Activated naive CD4-positive, alpha-beta T cell treated with anti-CD3 and anti-CD28 coated beads, Interleukin-2, amount 50 U/mL, for 72 hours (primary cell): ENCODE data around the gene SCO2. TPM values are rescaled to one million over a fixed set of nuclear protein-coding genes. Genes with fewer than 3 reads are reported as not detected.

Source experiments
- ATAC-seq, 2 donors: fragments of 150-1000 bp; cut with Tn5 transposase; 2 replicates each; pipeline ENCODE4 v1.10.0; 2021; ENCODE audit warnings: mild to moderate bottlenecking in 2 of 2, moderate library complexity in 2 of 2
- DNase-seq, 2 donors: peaks; one replicate each; pipeline ENCODE4 v3.0.0; 2021 to 2022; ENCODE audit warnings: low spot score in 2 of 2
- H3K27ac Mint-ChIP-seq, 2 donors: one replicate each; pipeline ENCODE4 v1.8.0; 2022; ENCODE audit warnings: mild to moderate bottlenecking in 2 of 2, mixed read lengths in 2 of 2
- H3K36me3 Mint-ChIP-seq, 2 donors: one replicate each; pipeline ENCODE4 v1.8.0; 2022; ENCODE audit warnings: mixed read lengths in 2 of 2
- H3K9me3 Mint-ChIP-seq, 2 donors: one replicate each; pipeline ENCODE4 v1.8.0; 2022; ENCODE audit warnings: mixed read lengths in 2 of 2
- total RNA-seq, 2 donors: library from RNA; stranded (reverse); gene quantifications; one replicate each; pipeline ENCODE4 v1.2.3, GENCODE V29; 2022

Gene SCO2
- total RNA-seq, 2 donors from 2014 or later, result 4.8 TPM; not detected in 1

GRCh38 chr22:50502628-50503474, 22.5 kb downstream of the SCO2 start:
- DNase-seq (no peak), ATAC-seq (no peak)
- H3K27ac Mint-ChIP-seq, result no peak overlapping the region
- no peaks in the 10 kb centered on the region for H3K9me3 Mint-ChIP-seq
- H3K36me3 Mint-ChIP-seq, result peaks cover 6 to 8% of the 10 kb centered on the region in 2 donors

DNA sequence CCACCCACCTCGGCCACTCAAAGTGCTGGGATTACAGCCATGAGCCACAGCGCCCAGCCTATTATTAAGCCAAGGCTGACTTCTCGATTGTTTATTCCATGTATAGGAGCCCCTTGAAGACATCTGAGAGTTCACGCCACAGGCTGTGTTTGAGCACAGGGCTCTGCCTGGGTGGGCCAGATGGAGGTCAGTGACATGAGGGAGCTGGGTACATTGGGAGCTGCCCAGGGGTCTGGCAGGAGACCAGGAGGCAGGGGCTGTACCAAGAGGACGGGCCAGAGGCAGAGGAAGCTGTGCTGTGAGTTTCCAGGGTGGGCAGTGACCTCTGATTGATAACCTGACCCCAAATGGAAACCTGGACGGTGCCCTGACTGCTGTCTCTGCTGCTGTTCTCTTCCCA, 23.3 kb downstream of the SCO2 start:
- H3K36me3 Mint-ChIP-seq, result peaks cover 2 to 4% of the 10 kb centered on the region in 2 donors
- ATAC-seq, result no peak
- no peak overlapping the region for H3K27ac Mint-ChIP-seq
- no peaks in the 10 kb centered on the region for H3K9me3 Mint-ChIP-seq
- no peak for DNase-seq

DNA sequence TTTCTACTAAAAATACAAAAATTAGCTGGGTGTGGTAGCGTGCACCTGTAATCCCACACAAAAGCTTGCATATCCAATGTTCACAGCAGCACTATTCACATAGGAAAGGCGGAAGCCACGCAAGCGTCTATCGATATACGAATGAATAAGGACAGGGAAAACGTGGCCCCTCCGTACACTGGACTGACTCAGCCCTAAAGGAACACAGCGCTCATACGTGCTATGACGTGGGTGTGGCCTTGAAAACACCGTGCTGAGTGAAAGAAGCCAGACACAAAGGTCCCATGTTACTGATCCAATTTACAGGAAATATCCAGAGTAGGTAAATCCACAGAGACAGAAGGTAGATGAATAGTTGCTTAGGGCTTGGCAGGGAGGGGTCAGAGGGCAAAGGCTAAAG, 24.9 kb downstream of the SCO2 start:
- H3K9me3 Mint-ChIP-seq, result no peaks in the 10 kb centered on the region
- H3K27ac Mint-ChIP-seq, result no peak overlapping the region
- ATAC-seq (no peak), DNase-seq (no peak)
- H3K36me3 Mint-ChIP-seq, result no peaks in the 10 kb centered on the region

GRCh38 chr22:50498322-50498890, 27.0 kb downstream of the SCO2 start:
- ATAC-seq (peak; percentile 91), DNase-seq (peak in 1 of 2 donors; percentile 74)
- no peaks in the 10 kb centered on the region for H3K36me3 Mint-ChIP-seq
- peak overlapping the region in 1 of 2 donors; percentile 50 for H3K27ac Mint-ChIP-seq
- H3K9me3 Mint-ChIP-seq, result no peaks in the 10 kb centered on the region

DNA sequence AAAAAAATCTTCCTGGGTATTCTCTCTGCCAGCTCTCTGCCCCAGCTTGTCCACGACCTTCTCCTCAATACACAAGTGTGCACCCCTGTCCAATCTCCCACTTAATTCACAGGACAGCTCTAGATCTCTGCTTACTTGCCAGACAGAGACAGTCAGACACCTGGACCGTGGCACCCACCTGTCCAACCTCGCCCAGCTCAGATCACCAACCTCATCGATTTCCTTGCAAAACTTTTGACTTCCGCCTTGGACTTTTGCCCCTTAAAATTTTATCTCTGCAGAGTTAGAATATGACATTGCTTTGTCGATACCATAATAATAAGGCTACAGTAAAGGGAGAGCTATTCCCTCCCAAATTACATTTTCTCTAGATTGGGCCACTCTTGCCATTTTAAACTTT, 28.3 kb downstream of the SCO2 start:
- ATAC-seq (no peak), DNase-seq (no peak)
- Mint-ChIP-seq H3K27ac (no peak overlapping the region), H3K9me3 (no peaks in the 10 kb centered on the region), H3K36me3 (no peaks in the 10 kb centered on the region)

DNA sequence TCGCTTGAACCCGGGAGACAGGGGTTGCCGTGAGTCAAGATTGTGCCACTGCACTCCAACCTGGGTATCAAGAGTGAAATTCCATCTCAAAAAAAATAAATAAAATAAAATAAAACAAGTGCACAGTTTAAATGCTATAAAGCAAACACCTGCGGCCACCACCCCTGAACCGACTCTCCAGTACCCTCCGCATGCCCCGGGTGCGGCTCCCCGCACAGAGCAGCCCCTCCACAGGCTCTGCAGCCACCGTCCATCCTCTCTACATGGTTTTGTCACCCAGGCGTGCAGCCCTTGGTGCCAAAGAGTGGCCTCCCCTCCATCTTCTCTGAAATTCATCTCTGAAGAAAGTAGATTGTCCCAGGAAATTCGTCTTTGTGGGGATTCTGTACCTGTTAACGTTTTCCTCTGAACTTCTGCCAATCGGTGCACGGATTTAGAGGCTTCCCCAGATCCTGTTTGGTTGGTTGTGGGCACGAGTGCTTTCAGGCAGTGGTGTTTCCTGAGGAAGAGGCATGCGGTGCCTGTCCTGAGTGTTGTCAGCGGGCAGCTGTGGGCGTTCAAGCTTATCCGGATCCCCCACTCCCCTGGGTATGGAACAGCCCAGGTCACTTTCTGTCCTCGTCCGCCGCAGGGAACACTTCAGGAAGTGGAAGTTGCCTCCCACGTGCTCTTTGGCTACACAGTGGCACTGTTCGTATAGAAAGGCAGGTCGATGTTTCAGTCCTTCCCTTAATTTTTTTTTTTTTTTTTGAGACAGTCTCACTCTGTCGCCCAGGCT, 34.7 kb downstream of the SCO2 start:
- no peaks in the 10 kb centered on the region for H3K9me3 Mint-ChIP-seq
- peak; percentile 29 to 77 for ATAC-seq
- H3K27ac Mint-ChIP-seq, result peak overlapping the region; percentile 16 to 62
- no peaks in the 10 kb centered on the region for H3K36me3 Mint-ChIP-seq
- DNase-seq, result no peak

GRCh38 chr22:50489363-50490243, 35.8 kb downstream of the SCO2 start:
- no peak for ATAC-seq
- Mint-ChIP-seq H3K9me3 (no peaks in the 10 kb centered on the region), H3K36me3 (no peaks in the 10 kb centered on the region), H3K27ac (no peak overlapping the region)
- no peak for DNase-seq

- ATAC-seq (no peak), DNase-seq (no peak)
- no peaks in the 10 kb centered on the region for H3K36me3 Mint-ChIP-seq
- H3K9me3 Mint-ChIP-seq, result no peaks in the 10 kb centered on the region
- no peak overlapping the region for H3K27ac Mint-ChIP-seq
These were observed 36.5 kb downstream of the SCO2 start for GRCh38 chr22:50488886-50489285.

- ATAC-seq, result no peak
- H3K36me3 Mint-ChIP-seq, result no peaks in the 10 kb centered on the region
- H3K9me3 Mint-ChIP-seq, result no peaks in the 10 kb centered on the region
- DNase-seq, result no peak
- H3K27ac Mint-ChIP-seq, result no peak overlapping the region
These were observed 37.3 kb downstream of the SCO2 start for GRCh38 chr22:50488006-50488677.

DNA sequence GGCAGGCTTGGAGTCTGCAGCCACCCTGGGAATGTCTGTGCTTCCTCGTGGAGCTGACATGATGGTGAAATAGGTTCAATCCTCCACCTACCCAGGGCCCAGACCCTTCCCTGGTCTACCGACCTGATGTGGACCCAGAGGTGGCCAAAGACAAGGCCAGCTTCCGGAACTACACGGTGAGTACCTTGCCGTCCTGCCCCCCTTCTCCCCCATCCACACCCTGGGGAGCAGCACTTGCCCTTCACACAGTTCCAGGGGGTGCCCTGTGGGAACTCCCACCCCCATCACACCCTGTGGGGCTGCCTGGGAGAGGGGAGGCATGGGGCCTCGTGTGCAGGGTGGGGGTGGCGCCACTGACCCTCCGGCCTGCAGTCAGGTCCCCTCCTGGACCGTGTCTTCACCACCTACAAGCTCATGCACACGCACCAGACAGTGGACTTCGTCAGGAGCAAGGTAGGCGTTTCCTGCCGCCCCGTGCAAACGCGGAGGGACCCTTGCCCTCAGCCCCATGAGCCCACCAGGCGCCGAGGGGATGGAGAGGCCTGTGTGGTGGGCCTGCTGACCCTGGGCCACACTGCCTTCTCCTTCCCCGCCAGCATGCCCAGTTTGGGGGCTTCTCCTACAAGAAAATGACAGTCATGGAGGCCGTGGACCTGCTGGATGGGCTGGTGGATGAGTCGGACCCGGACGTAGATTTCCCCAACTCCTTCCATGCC, 38.0 kb downstream of the SCO2 start:
- Mint-ChIP-seq H3K9me3 (no peaks in the 10 kb centered on the region), H3K27ac (no peak overlapping the region), H3K36me3 (no peaks in the 10 kb centered on the region)
- DNase-seq (no peak), ATAC-seq (peak in 1 of 2 donors; percentile 18)

GRCh38 chr22:50486561-50487289, 38.7 kb downstream of the SCO2 start, which contains the start of gene MIOX:
Gene MIOX (plus strand): TSS chr22:50486859. CDS start chr22:50486898, 39 bp downstream.
- Mint-ChIP-seq H3K36me3 (no peaks in the 10 kb centered on the region), H3K9me3 (no peaks in the 10 kb centered on the region), H3K27ac (no peak within 1 kb of the TSS)
- no peak for ATAC-seq
- DNase-seq, result no peak

- Mint-ChIP-seq H3K27ac (peak overlapping the region in 1 of 2 donors; percentile 47), H3K36me3 (no peaks in the 10 kb centered on the region), H3K9me3 (no peaks in the 10 kb centered on the region)
- no peak for DNase-seq
- ATAC-seq, result no peak
These were observed 39.9 kb downstream of the SCO2 start for GRCh38 chr22:50485221-50486131.

DNA sequence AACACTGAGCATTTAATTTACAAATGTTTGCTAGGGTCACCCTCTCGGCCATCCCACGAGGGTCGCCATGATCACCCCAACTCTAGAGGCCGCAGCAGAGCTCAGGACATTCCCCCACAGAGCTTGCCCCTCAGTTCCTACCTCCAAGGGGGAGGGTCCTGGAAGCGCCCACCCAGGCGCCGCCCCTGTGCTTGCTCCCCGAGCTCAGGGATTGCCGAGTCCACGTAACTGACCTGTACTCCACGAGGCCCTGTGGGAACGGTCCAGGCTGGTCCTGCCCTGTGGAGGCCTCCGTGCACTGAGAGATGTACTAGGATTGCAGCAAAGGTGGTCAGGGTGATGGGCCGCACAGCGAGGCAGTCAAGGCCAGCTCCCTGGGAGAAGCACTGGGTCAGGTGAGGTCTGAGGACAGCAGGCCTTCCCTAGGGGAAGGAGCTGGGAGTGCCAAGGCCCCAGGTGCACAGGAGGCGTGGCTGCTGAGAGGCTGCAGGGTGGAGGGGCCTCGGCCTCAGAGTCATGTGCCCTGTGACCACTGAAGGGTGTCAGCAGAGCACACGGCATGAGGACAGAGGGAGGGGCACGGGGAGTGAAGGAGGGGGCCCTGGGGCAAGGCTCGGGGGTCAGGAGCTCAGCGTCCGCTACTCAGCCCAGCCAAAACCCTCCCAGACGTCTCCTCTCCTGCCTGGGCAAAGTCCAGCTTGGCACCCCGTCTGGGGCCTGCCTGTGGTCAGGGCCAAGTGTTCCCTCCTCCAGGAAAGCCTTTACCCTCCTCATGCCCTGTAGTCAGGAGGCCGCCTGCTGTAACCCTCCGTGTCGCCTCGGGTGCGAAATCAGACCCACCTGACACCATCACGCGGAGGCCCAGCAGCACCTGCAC, 41.2 kb downstream of the SCO2 start:
- ATAC-seq (no peak), DNase-seq (no peak)
- no peak overlapping the region for H3K27ac Mint-ChIP-seq
- no peaks in the 10 kb centered on the region for H3K9me3 Mint-ChIP-seq
- no peaks in the 10 kb centered on the region for H3K36me3 Mint-ChIP-seq
